HUDEP-2 (cell line): ENCODE data around the gene CACNA2D3.
A peak's percentile ranks its signal among the peaks of the same experiment; 100 is the strongest.
"Not testable (repeated sequence)": the region's sequence is repeated elsewhere in the genome, so short reads cannot be mapped to it uniquely, and the experiment has no call there.

ENCODE experiments used
- DNase-seq, 76 experiments: peaks; one replicate each; lab custom pipeline; 2025; ENCODE audit not compliant: unreplicated experiment in 76 of 76; lab: John Stamatoyannopoulos, UW

The CACNA2D3 gene

DNA sequence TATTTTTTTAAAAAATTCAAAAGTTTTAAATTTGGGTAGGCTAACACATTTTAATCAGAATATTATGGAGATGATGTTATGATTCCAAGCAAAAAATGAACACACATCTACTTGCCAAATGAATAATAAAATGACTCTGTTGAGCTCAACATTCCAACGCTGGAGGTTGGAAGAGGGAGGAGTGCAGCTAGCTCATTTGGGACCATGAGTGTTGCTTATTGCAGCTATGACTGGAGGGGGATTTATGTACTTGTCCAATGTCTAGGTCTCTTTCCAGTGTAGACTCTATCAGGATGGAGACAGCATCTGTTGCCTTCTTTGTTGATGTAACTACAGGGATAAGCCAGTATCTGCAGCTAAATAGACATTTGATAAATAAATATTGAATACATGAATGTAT lies 310.6 kb downstream of the CACNA2D3 start:
- no peak for DNase-seq

DNA sequence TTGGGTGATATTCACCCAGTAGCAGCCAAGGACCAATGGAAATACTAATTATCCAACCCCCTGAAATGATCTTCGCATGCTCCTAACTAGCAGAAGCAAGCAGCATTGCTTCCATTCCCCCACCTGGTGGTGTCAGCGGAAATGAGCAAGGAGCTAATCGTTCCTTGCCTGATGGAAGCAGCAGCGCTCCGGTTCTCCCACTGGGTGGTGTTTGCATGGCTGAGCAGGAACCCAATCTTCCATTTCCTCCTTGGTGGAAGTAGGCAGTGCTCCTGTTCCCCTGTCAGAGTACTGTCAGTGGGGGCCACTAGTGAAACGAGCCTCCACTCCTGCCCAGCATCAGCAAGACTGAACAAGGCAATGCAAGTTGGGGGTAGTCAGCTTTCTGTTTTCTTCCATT lies 311.5 kb downstream of the CACNA2D3 start:
- DNase-seq, result peak in 14 of 76 experiments; percentile 0 to 39 (median 6)

DNA sequence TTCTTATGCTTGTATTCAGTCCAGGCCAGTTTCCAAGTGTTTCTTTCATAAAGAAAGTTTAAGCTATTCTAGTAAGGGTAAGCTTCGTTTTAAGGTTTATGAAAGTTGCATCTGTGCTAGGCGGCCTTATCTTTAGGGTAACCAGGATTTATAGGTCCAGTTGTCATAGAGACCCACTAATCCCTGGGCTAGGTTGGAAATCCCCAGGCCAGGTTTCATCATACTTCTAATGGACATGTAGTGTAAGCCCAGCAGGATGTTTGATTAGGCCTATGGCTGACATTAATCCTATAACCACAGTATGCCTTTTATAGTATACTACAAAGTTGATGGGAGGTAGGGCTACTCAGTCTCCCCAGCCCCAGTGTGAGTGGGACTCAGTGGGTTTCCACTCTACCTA lies 312.4 kb downstream of the CACNA2D3 start:
- no peak for DNase-seq

- DNase-seq, result no peak
Measured at GRCh38 chr3:54437271-54437670, 314.9 kb downstream of the CACNA2D3 start.

GRCh38 chr3:54443561-54444161 lies 321.3 kb downstream of the CACNA2D3 start:
- no peak for DNase-seq

DNA sequence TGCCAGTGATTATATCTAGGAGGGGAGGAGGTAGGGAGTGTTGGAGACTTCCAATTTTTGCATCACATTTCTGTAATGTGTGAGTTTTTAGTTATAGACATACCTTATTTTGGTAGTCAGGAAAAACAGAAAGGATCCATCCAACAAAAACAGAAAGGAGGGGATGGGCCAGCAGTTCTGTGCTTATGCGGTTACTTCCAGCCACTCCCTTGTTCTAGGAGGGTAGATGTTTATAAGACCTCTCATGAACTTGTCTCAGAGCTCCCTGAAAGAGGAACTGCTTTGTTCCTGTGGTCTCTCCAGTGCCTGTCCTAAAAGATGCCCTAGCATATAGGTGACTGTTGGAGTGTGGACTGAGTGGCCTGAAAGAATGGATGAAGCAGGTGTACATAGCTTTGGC lies 323.3 kb downstream of the CACNA2D3 start:
- no peak for DNase-seq

- DNase-seq, result no peak
Measured at GRCh38 chr3:54447427-54447826, 325.1 kb downstream of the CACNA2D3 start.

DNA sequence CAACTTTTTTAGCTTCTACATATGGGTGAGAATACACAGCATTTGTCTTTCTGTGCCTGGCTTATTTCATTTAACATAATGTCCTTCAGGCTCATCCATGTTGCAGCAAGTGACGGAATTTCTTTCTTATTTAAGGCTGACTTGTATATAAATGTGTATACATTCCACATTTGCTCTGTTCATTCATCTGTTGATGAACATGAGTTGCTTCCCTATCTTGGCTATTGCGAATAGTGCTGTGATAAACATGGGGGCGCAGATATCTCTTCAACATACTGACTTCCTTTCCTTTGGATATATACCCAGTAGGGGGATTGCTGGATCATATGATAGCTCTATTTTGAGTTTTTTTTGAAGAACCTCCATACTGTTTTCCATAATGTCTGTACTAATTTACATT lies 332.5 kb downstream of the CACNA2D3 start:
- DNase-seq, result no peak

DNA sequence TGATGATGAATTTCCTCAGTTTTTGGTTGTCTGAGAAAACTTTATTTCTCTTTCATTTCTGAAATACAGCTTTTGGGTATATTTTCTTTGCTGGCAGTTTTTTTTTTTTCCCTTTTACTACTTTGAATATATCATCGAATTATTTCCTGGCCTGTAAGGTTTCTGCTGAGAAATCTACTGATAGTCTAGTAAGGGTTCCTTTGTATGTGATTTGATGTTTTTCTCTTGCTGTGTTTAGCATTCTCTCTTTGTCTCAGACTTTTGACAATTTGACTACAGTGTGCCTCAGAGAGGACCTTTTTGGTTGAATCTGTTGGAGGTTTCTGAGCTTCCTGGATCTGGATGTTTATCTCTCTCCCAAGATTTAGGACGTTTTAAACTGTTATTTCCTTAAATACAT lies 336.0 kb downstream of the CACNA2D3 start:
- no peak for DNase-seq

DNA sequence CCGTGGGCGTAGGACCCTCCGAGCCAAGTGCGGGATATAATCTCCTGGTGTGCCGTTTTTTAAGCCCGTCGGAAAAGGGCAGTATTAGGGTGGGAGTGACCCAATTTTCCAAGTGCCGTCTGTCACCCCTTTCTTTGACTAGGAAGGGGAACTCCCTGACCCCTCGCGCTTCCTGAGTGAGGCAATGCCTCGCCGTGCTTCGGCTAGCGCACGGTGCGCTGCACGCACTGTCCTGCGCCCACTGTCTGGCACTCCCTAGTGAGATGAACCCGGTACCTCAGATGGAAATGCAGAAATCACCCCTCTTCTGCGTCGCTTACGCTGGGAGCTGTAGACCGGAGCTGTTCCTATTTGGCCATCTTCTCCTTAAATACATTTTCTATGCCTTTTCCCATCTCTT lies 342.2 kb downstream of the CACNA2D3 start:
- DNase-seq, result not testable (repeated sequence)

GRCh38 chr3:54476891-54477290 lies 354.5 kb downstream of the CACNA2D3 start:
- no peak for DNase-seq

DNA sequence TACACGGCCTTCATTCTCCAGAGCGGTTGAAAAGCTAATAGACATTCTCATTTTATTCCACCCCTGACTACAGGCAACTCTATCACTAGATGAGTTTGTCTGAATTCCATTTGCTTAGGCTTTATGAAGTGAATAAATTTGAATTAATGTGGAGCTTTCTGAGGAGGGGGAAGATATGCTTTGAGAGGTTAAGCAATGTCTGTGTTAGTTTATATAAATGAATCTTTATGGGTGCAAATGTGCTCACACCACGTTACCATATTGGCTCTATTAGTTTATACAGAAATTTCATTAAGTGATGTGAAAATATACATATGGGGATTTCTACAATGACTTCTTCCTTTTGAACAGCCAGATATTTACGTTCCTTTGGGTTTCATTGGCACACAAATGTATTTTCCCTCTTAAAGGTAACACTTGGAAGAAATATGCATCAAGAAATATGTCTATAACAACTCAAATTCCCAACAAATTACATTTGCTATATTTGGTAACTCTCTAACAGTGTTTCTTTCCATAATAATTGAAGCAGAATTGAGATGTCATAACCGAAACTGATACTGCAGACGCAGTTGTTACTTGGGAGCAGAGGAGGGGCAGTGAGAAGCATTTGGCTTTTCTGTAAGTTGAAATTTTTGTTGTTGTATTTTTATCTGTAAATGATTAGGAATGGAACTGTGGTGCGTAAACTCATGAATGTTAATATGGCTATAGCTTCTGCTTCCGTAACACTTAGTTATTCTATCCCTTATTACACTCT lies 359.4 kb downstream of the CACNA2D3 start:
- DNase-seq, result no peak

DNA sequence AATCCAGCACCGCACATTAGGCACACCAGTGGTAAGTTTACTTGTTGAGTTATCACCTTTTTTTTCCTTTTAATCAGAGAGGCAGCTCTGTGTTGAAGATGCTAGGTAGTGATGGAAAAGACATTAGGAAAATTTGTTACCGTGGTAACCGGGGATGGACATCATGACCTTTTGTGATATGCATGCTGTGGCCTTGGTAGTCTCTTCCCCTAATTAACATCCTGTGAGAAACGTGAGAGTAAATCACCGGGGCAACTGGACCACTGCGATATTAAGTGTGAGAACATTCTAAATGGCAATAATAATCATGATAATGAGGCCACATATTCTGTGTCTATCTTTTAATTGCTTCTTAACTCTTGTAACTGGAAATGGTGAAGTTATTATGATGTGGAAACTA lies 362.0 kb downstream of the CACNA2D3 start:
- no peak for DNase-seq

GRCh38 chr3:54486317-54486716 lies 364.0 kb downstream of the CACNA2D3 start:
- no peak for DNase-seq

DNA sequence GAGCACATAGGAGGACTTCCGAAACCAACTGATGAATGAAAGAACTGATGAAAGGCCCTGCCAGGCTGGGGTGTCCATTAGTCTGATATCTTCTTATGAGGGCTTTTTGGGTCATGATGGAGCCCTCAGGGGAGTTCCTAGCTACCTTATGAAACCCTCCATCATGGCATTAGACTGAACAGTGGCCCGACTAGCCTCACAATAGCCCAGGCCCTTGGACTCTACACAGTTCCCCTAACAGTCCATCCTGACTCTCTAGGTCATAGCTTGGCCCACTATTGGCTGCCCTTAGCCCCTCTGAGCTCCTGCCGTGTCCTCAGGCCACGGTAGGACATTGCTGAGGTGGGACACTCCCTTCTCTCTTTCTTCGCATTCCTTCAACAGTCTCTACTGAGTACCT lies 365.9 kb downstream of the CACNA2D3 start:
- DNase-seq, result no peak

GRCh38 chr3:54494209-54494608 lies 371.9 kb downstream of the CACNA2D3 start:
- DNase-seq, result no peak

DNA sequence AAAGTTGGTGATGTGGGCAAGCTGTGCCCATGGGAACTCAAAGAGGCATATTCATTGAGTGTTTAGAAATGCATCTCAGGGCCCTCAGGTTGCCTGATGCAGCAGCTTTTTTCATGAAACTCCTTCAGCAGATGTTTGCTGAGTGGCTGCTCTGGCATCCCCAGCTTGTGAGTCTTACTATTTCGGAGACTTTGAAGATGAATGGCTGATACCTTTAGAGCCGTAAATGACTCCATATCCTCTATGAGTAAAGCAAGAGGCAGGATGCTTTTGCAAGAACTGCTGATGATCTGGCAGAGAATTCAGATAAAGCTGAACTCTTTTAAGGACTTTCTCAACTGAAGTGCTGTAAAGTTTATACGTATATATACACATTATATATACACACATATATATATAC lies 384.3 kb downstream of the CACNA2D3 start:
- DNase-seq, result no peak

DNA sequence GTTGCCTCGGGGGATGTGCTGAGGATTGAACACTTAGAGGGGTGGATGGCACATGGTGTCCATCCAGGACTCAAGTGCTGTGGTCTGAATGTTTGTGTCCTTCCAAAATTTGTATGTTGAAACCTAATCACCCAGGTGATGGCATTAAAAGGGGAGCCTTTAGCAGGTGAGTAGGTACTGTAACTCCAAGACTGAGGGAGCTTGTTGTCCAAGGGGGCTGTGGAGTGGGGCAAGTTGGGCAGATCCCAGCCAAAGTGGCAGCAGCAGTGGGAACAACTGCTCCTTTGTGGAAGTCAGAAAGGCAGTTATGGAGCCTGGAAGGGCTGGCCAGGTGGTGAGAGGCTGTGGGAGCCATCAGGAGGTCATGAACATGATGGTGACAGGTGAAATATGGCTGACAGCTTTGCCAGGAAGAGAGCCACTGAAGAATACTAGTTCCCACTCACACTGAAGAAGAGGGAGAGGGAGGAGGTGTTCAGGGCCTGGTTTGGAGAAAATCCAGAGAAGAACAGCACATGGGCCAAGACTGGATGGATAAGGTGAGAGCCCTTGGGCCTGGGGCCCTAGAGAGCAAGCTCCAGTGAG lies 385.6 kb downstream of the CACNA2D3 start:
- DNase-seq, result no peak

GRCh38 chr3:54510506-54510905 lies 388.2 kb downstream of the CACNA2D3 start:
- no peak for DNase-seq

- no peak for DNase-seq
Measured at GRCh38 chr3:54511766-54512365, 389.5 kb downstream of the CACNA2D3 start.

DNA sequence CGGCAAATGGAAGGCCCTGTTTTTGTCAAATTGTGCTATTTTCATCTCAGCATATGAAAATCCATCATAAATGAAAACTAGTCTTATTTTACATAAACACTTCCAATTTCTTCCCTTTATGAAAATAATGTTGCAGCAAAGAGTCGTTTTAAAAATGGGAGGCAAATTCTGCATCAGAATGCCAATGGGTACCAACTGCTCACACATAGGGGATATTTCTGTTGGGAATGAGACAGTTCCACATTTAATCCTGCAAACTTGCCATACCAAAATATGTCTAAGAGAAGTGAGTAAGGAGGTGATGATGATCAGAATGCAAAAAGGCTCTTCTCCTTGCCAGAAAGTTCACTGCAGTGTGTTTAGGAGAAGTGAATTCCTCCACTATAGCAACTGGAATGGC lies 391.7 kb downstream of the CACNA2D3 start:
- DNase-seq, result no peak

GRCh38 chr3:54514416-54514815 lies 392.1 kb downstream of the CACNA2D3 start:
- no peak for DNase-seq
